H1 (cell line): ENCODE measurements around the gene SCYL1. TPM values are rescaled to one million over a fixed set of nuclear protein-coding genes. Genes with fewer than 3 reads are reported as not detected.

Experiments
- CBX8 ChIP-seq: fragments of 300-800, 300-1000 bp; sonication (generic); IDR thresholded peaks from 2 replicates; pipeline ENCODE4 v1.7.1; 2016; ENCODE audit warnings: low read depth, low read length, borderline replicate concordance
- CTBP2 ChIP-seq: IDR thresholded peaks from 2 replicates; pipeline ENCODE4 v1.7.0; 2011; ENCODE audit warnings: borderline replicate concordance, mild to moderate bottlenecking, moderate library complexity, mixed read lengths, low read length; ENCODE audit not compliant: insufficient read depth, insufficient read length
- POLR2A ChIP-seq, 2 experiments: IDR thresholded peaks; 1 replicate in 1 of 2; 2 replicates in 1 of 2; pipeline ENCODE4 v1.6.1; 2011; ENCODE audit warnings: low read depth in 2 of 2, low read length in 2 of 2, mild to moderate bottlenecking in 2 of 2; ENCODE audit errors: control extremely low read depth in 1 of 2
- TAF1 ChIP-seq: IDR thresholded peaks from 2 replicates; pipeline ENCODE4 v1.6.1; 2011; ENCODE audit warnings: mild to moderate bottlenecking, low read depth, low read length
- TCF12 ChIP-seq: IDR thresholded peaks from 2 replicates; pipeline ENCODE4 v1.6.1; 2011; ENCODE audit warnings: low read depth, mild to moderate bottlenecking, low read length
- polyA plus RNA-seq, 7 experiments: library from polyadenylated mRNA; depleted of rRNA in 3 of 7; stranded (reverse) in 5 of 7; unstranded in 2 of 7; fragments of >200 nt in 5 of 7; fragments of 200-250 nt in 2 of 7; gene quantifications; 1 replicate in 5 of 7; 2 replicates in 1 of 7; 4 replicates in 1 of 7; pipeline versions ENCODE4 v1.2.1 to v1.2.3, GENCODE V29; 2011 to 2013; ENCODE audit warnings: missing spikeins in 2 of 7, mixed read lengths in 2 of 7
- total RNA-seq: library from RNA; stranded (reverse); fragmentation: NEBNext Ultra II Directional; extraction: Animal tissue kit (Norgen Biotek cat#: 25700); gene quantifications from 2 replicates; pipeline ENCODE4 v1.2.1, GENCODE V29; 2021
- TF ChIP-seq, protein P1 (sequence below): IDR thresholded peaks from 2 replicates; pipeline ENCODE4 v1.6.1; 2011; ENCODE audit warnings: low read length, improper control_type of control experiment

The SCYL1 gene
- total and polyA plus RNA-seq, 2 of the 8 experiments (the other 6 are each of a cell fraction or from before 2014, with no cell fraction given): 59.8 to 77.7 TPM

DNA sequence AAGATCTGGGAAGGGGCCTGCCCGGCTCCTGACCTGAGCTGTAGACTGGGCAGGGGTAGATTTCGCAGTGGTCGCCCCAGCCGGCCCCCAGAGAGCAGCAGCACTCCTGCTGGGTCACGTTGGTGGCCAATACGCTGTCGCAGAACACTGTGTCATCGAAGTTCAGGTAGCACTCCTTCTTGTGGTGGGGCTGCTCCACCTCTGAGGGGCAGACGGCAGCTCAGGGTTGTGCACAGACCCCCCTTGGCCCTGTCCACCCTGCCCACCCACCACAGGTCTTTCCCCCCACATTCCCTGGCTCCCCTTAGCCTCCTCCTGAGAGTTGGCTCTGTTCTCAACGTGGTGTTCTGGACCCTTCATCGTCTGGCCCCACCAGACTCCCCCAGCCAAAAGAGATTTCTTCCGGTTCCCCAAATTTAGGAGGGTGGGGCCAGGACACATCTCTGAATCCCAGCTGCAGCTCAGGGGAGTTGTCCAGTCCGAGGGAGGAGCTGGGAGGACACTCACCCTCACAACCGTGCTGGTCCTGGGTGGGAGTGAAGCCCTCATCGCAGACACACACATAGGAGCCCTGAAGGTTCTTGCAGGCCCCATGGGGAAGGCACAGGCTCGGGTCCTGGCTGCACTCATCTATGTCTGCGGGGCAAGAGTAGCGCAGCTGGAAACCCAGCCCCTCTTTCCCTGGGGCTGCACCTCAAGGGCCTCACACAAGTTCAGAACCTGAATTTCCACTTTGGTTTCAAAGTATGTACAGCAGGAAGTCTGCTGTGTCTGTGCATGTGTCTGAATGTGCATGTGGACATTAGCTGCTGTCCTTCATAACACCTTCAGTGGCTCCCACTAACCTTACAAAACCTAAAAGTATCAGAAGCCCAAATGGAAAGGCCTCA is 16.5 kb downstream of the SCYL1 start (continued):
- no peak for TF ChIP-seq CBX8
- TF ChIP-seq POLR2A (IDR thresholded peaks at IDR 0.05; ENCODE audit: control extremely low read depth in 1 of 2, low read depth in 2 of 2, low read length in 2 of 2): no peak
- no peak for TF ChIP-seq TAF1
- TF ChIP-seq, protein P1, sequence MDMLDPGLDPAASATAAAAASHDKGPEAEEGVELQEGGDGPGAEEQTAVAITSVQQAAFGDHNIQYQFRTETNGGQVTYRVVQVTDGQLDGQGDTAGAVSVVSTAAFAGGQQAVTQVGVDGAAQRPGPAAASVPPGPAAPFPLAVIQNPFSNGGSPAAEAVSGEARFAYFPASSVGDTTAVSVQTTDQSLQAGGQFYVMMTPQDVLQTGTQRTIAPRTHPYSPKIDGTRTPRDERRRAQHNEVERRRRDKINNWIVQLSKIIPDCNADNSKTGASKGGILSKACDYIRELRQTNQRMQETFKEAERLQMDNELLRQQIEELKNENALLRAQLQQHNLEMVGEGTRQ: no peak
- no peak for TF ChIP-seq CTBP2
- TF ChIP-seq TCF12: no peak
- TF ChIP-seq, all 59 proteins: peak for 0
